Measurements from ENCODE around the gene SPAG9. TPM values are rescaled to one million over a fixed set of nuclear protein-coding genes. Genes with fewer than 3 reads are reported as not detected.

SPAG9 gene
- total and polyA plus RNA-seq, 2 donors (not counting 1 experiment from before 2014, with no cell fraction given): 8.6 to 64.1 TPM

GRCh38 chr17:50977487-50978159, 143.0 kb downstream of the SPAG9 start:
- POLR2A ChIA-PET: no interaction called here
- H3K27ac Mint-ChIP-seq: no peak overlapping the region

More at GRCh38 chr17:50977487-50978159, 143.0 kb downstream of the SPAG9 start:
- no CpG with 5 or more reads among the region's 4 CpGs for WGBS (ENCODE audit: insufficient coverage)
- Histone ChIP-seq H4K20me1 (ENCODE audit: control insufficient read depth, insufficient read depth, low read length, poor library complexity, severe bottlenecking) (no peaks in the 10 kb centered on the region), H3K4me1 (ENCODE audit: control insufficient read depth in 2 of 2, insufficient read depth in 2 of 2, low read length in 2 of 2) (no peaks in the 10 kb centered on the region), H3K27me3 (replicated peaks in 1 of 4; ENCODE audit: control extremely low read depth in 1 of 4, control insufficient read depth in 3 of 4, insufficient read depth in 4 of 4, low read length in 3 of 4) (no peaks in the 10 kb centered on the region), H2AFZ (ENCODE audit: insufficient read depth, low read depth, low read length, poor library complexity, severe bottlenecking) (no peak overlapping the region), H3K36me3 (replicated peaks in 1 of 2; ENCODE audit: control extremely low read depth in 1 of 2, control insufficient read depth in 1 of 2, extremely low read depth in 1 of 2, insufficient read depth in 2 of 2, low read length in 1 of 2) (peaks cover 20 to 46% of the 10 kb centered on the region in 2 experiments), H3K9me3 (ENCODE audit: control extremely low read depth in 1 of 3, control insufficient read depth in 2 of 3, insufficient read depth in 1 of 3, low read length in 2 of 3) (no peaks in the 10 kb centered on the region), H3K27ac (ENCODE audit: low read length in 2 of 2) (no peak overlapping the region), H3K9ac (ENCODE audit: low read length) (no peak overlapping the region), H3K4me2 (replicated peaks; ENCODE audit: low read depth, low read length, poor library complexity, severe bottlenecking) (no peak overlapping the region), H3K79me2 (ENCODE audit: control insufficient read depth, insufficient read depth, low read length) (no peaks in the 10 kb centered on the region), H3K4me3 (ENCODE audit: control extremely low read depth in 1 of 5, extremely low read depth in 1 of 5, insufficient read depth in 1 of 5, low read depth in 2 of 5, low read length in 4 of 5) (no peak overlapping the region)
- TF ChIP-seq CTCF (IDR thresholded peaks at IDR 0.05) (no peak), EZH2 (IDR thresholded peaks at IDR 0.05; ENCODE audit: borderline replicate concordance, insufficient read depth, low read depth, low read length, poor library complexity, severe bottlenecking) (no peak)
- H3K4me3 Mint-ChIP-seq: no peak overlapping the region
- H3K9me3 Mint-ChIP-seq (ENCODE audit: insufficient read depth): no peaks in the 10 kb centered on the region
- ATAC-seq (ENCODE audit: low read depth) (no peak), DNase-seq (no peak)
- H3K4me1 Mint-ChIP-seq: peaks cover 1% of the 10 kb centered on the region
- H3K27me3 Mint-ChIP-seq: no peaks in the 10 kb centered on the region
- CTCF ChIA-PET: interaction anchor here (0.7 to 1.2 kb wide), 2 partner anchors 136 to 260 kb away, joined by 3 to 4 read pairs; no protein-coding TSS in a partner anchor
- intact Hi-C loops (cut with micrococcal nuclease): no loop called here

All from B cell (primary cell).